ENCODE results near the gene PEX5L.

Gene PEX5L

GRCh38 chr3:179833294-179833693, 203.4 kb downstream of the PEX5L start:
- H3K4me3 ChIP-seq (ENCODE audit: low read length): no peak overlapping the region
- TF ChIP-seq ZNF274 (IDR thresholded peaks at IDR 0.05; ENCODE audit: low read depth, low read length): no peak

GRCh38 chr3:179832333-179832854, 204.3 kb downstream of the PEX5L start:
- no peak for TF ChIP-seq ZNF274 (IDR thresholded peaks at IDR 0.05; ENCODE audit: low read depth, low read length)
- no peak overlapping the region for H3K4me3 ChIP-seq (ENCODE audit: low read length)

- no peak overlapping the region for H3K4me3 ChIP-seq (ENCODE audit: low read length)
- no peak for TF ChIP-seq ZNF274 (IDR thresholded peaks at IDR 0.05; ENCODE audit: low read depth, low read length)
Observed at GRCh38 chr3:179829401-179829800, 207.3 kb downstream of the PEX5L start.

GRCh38 chr3:179828738-179829137, 208.0 kb downstream of the PEX5L start:
- H3K4me3 ChIP-seq (ENCODE audit: low read length): no peak overlapping the region
- no peak for TF ChIP-seq ZNF274 (IDR thresholded peaks at IDR 0.05; ENCODE audit: low read depth, low read length)

GRCh38 chr3:179826247-179826637, 210.5 kb downstream of the PEX5L start:
- H3K4me3 ChIP-seq (ENCODE audit: low read length): no peak overlapping the region
- no peak for TF ChIP-seq ZNF274 (IDR thresholded peaks at IDR 0.05; ENCODE audit: low read depth, low read length)

GRCh38 chr3:179825527-179826246, 211.1 kb downstream of the PEX5L start:
- no peak overlapping the region for H3K4me3 ChIP-seq (ENCODE audit: low read length)
- TF ChIP-seq ZNF274 (IDR thresholded peaks at IDR 0.05; ENCODE audit: low read depth, low read length): no peak

GRCh38 chr3:179822296-179822695, 214.4 kb downstream of the PEX5L start:
- TF ChIP-seq ZNF274 (IDR thresholded peaks at IDR 0.05; ENCODE audit: low read depth, low read length): no peak
- no peak overlapping the region for H3K4me3 ChIP-seq (ENCODE audit: low read length)

GRCh38 chr3:179819379-179819778, 217.4 kb downstream of the PEX5L start:
- TF ChIP-seq ZNF274 (IDR thresholded peaks at IDR 0.05; ENCODE audit: low read depth, low read length): no peak
- H3K4me3 ChIP-seq (ENCODE audit: low read length): no peak overlapping the region

- H3K4me3 ChIP-seq (ENCODE audit: low read length): no peak overlapping the region
Observed at GRCh38 chr3:179812096-179812382, 224.7 kb downstream of the PEX5L start.

GRCh38 chr3:179811321-179812095, 225.2 kb downstream of the PEX5L start:
- no peak overlapping the region for H3K4me3 ChIP-seq (ENCODE audit: low read length)
- no peak for TF ChIP-seq ZNF274 (IDR thresholded peaks at IDR 0.05; ENCODE audit: low read depth, low read length)

More at GRCh38 chr3:179812096-179812382, 224.7 kb downstream of the PEX5L start:
- no peak for TF ChIP-seq ZNF274 (IDR thresholded peaks at IDR 0.05; ENCODE audit: low read depth, low read length)

- TF ChIP-seq ZNF274 (IDR thresholded peaks at IDR 0.05; ENCODE audit: low read depth, low read length): no peak
- H3K4me3 ChIP-seq (ENCODE audit: low read length): no peak overlapping the region
Observed at GRCh38 chr3:179809639-179810038, 227.1 kb downstream of the PEX5L start.

- no peak overlapping the region for H3K4me3 ChIP-seq (ENCODE audit: low read length)
- TF ChIP-seq ZNF274 (IDR thresholded peaks at IDR 0.05; ENCODE audit: low read depth, low read length): no peak
Observed at GRCh38 chr3:179807588-179807987, 229.1 kb downstream of the PEX5L start.

GRCh38 chr3:179806177-179806576, 230.6 kb downstream of the PEX5L start:
- no peak for TF ChIP-seq ZNF274 (IDR thresholded peaks at IDR 0.05; ENCODE audit: low read depth, low read length)

GRCh38 chr3:179801856-179802255, 234.9 kb downstream of the PEX5L start:
- TF ChIP-seq ZNF274 (IDR thresholded peaks at IDR 0.05; ENCODE audit: low read depth, low read length): no peak
- H3K4me3 ChIP-seq (ENCODE audit: low read length): no peak overlapping the region

More at GRCh38 chr3:179806177-179806576, 230.6 kb downstream of the PEX5L start:
- H3K4me3 ChIP-seq (ENCODE audit: low read length): no peak overlapping the region

GRCh38 chr3:179801263-179801662, 235.5 kb downstream of the PEX5L start:
- no peak for TF ChIP-seq ZNF274 (IDR thresholded peaks at IDR 0.05; ENCODE audit: low read depth, low read length)
- no peak overlapping the region for H3K4me3 ChIP-seq (ENCODE audit: low read length)
